Measurements from ENCODE around the gene TESPA1.

GRCh38 chr12:54983536-54984101 is 943 bp downstream of the TESPA1 start:
- TF ChIP-seq CTCF (IDR thresholded peaks at IDR 0.05) = no peak
- TF ChIP-seq ZFX (IDR thresholded peaks at IDR 0.05; ENCODE audit: borderline replicate concordance) = no peak

All from 22Rv1 (cell line).